Stomach (tissue), 4 donors: ENCODE data around the gene CDK17.
"Not testable (repeated sequence)": the region's sequence is repeated elsewhere in the genome, so short reads cannot be mapped to it uniquely, and the experiment has no call there.

Experiments used
- POLR2A ChIP-seq, 4 donors: fragments of 450-650 bp; IDR thresholded peaks; one replicate each; pipeline ENCODE4 v1.6.1; 2016; ENCODE audit warnings: antibody characterized with exemption in 4 of 4, control low read depth in 2 of 4, mild to moderate bottlenecking in 1 of 4, moderate library complexity in 1 of 4
- TF ChIP-seq, protein P1 (sequence below), 7 experiments: fragments of 450-650 bp in 4 of 7; fragments of 200-600 bp in 3 of 7; sonication (generic) in 3 of 7; IDR thresholded peaks; one replicate each; pipeline ENCODE4 v1.5.1; 2016 to 2019; ENCODE audit warnings: antibody characterized with exemption in 7 of 7, control low read depth in 2 of 7, mild to moderate bottlenecking in 1 of 7

DNA sequence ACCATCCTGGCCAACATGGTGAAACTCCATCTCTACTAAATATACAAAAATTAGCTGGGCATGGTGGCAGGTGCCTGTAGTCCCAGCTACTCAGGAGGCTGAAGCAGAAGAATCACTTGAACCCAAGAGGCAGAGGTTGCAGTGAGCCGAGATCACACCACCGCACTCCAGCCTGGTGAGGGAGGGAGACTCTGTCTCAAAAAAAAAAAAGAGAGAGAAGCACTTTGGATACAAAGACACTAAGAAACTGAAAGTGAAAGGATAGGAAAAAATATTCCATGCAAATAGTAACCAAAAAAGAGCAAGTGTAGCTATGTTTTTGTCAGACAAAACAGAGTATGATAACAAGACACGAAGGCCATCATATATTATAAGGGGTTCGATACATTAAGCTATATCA is 53.5 kb downstream of the CDK17 start:
- TF ChIP-seq, protein P1, sequence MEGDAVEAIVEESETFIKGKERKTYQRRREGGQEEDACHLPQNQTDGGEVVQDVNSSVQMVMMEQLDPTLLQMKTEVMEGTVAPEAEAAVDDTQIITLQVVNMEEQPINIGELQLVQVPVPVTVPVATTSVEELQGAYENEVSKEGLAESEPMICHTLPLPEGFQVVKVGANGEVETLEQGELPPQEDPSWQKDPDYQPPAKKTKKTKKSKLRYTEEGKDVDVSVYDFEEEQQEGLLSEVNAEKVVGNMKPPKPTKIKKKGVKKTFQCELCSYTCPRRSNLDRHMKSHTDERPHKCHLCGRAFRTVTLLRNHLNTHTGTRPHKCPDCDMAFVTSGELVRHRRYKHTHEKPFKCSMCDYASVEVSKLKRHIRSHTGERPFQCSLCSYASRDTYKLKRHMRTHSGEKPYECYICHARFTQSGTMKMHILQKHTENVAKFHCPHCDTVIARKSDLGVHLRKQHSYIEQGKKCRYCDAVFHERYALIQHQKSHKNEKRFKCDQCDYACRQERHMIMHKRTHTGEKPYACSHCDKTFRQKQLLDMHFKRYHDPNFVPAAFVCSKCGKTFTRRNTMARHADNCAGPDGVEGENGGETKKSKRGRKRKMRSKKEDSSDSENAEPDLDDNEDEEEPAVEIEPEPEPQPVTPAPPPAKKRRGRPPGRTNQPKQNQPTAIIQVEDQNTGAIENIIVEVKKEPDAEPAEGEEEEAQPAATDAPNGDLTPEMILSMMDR (IDR thresholded peaks at IDR 0.05) = not testable (repeated sequence)
- TF ChIP-seq POLR2A (IDR thresholded peaks at IDR 0.05) = not testable (repeated sequence)
